Mucosa of gallbladder (tissue), 1 donor: Measurements from ENCODE around the gene PTPRM. TPM values are rescaled to one million over a fixed set of nuclear protein-coding genes. Genes with fewer than 3 reads are reported as not detected.

Source experiments
- DNase-seq: peaks from one replicate; pipeline ENCODE4 v3.0.0-alpha.2; 2020; ENCODE audit warnings: low spot score
- total RNA-seq: library from RNA; stranded (reverse); gene quantifications from one replicate; pipeline ENCODE4 v1.2.1, GENCODE V29; 2021
- donor health status: DM: no; HTN: no; CAD: no.

Gene PTPRM
- total RNA-seq: 61.5 TPM

DNA sequence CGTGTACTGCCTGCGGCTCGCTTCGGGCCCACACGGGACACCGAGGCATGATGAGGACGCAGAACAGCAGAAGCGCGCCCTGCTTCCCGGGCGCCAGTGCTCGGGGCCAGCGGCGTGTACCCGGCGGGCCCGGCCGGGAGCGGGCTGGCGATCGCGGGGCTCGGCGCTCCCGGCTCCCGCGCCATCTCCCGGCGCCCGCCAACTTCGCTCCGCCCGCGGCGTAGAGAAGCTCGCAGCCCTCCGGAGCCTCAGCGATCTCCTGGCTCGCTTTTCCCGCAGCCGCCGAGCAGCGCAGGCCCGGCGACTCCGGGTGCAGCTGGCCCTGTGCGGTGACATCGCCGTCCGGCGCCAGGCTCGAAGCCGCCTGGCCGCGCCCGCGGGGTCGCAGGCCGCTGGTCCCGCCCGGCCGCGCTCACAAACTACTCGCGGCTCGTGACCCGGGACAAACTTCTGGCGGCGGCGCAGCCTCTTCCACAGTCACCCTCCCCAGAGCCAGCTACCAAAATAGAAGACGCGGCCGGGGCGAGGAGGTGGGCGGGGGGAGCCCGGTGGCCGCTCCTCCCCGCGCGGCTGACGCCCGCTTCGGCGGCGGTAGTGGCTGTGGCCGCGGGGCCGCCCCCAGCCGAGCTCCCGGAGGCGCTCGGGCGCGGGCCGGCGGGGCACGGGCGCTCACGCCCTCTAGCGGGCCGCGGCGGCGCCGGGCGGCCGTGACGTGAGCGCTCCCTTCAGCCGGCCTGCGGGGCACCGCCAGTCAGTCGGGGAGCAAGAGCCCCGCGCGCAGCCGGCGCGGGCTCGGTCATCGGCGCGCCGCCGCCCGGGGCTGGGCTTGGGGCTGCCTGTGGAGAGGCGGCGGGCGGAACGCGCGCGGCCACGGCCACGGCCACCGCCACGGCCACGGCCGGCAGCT lies at the start of gene PTPRM:
Gene PTPRM (plus strand): TSS at position 750 of the 907 bp plus-strand sequence. CDS start 503 bp downstream, outside the sequence.
- peak; percentile 86 for DNase-seq

DNA sequence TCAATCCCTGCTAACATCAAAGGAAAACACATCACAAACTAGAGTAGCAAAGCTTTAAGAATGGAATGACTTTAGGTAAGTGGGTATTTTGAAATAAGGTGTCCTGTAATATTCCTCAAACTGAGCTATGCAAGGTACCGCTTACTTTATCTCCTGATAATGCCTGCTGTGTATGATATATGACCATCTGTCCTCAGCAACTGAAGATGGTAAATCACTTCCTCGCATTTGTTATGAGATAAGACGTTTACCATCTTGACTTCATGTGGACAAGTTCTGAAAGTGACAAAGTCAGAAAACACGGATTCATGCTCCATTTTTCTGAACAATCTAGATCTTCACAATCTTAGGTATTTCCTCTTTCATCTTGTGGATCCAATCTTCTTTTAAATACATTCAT lies 49.3 kb upstream of the PTPRM start:
- no peak for DNase-seq

GRCh38 chr18:7520200-7520785 lies 46.8 kb upstream of the PTPRM start:
- no peak for DNase-seq

GRCh38 chr18:7521226-7521856 lies 45.8 kb upstream of the PTPRM start:
- DNase-seq: no peak

DNA sequence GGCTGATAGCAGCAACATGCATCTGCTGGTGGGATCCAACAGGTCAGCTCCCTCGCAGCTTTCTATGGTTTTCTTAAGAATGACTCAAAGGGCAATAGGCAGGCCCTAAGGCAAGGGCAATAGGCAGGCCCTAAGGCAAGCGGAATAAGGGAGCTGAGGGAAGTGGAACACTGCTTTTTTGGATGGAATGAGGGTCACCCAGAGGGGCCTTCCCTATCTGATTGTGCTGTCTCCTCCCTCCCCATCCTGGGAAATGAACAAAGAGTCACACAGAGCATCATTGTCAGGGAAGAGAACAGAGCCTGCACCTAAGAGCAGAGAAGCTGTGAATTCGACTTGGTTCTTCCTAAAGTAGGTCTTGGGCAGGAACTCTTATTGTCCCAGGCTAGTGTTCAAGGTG lies 43.3 kb upstream of the PTPRM start:
- DNase-seq: no peak

GRCh38 chr18:7524786-7525185 lies 42.3 kb upstream of the PTPRM start:
- DNase-seq: no peak

DNA sequence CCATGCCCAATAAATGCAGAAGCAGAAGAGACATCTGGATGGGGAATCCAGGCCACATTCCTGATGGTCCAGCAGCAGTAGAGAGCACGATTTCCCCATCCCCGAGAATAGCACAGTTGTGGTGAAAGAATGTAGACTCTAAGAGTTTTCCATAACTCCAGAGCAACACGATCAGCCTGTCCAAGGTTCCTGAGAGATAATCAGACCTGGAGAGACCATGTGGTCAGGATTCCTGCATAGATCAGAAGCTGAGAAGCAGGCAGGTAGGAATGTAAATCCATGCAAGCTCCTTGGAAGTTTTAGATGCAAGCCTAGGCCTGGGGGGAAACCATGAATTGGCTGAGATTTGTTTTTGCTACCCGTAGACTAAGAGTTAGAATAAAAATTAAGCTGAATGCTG lies 34.2 kb upstream of the PTPRM start:
- DNase-seq: no peak

- no peak for DNase-seq
Observed at GRCh38 chr18:7535436-7536205, 31.5 kb upstream of the PTPRM start.

GRCh38 chr18:7537145-7537544 lies 30.0 kb upstream of the PTPRM start:
- no peak for DNase-seq

- DNase-seq: no peak
Observed at GRCh38 chr18:7541835-7542234, 25.3 kb upstream of the PTPRM start.

- DNase-seq: no peak
Observed at GRCh38 chr18:7544686-7545085, 22.4 kb upstream of the PTPRM start.

- DNase-seq: no peak
Observed at GRCh38 chr18:7545734-7546133, 21.4 kb upstream of the PTPRM start.

- no peak for DNase-seq
Observed at GRCh38 chr18:7548221-7548620, 18.9 kb upstream of the PTPRM start.

- no peak for DNase-seq
Observed at GRCh38 chr18:7548721-7549120, 18.4 kb upstream of the PTPRM start.

DNA sequence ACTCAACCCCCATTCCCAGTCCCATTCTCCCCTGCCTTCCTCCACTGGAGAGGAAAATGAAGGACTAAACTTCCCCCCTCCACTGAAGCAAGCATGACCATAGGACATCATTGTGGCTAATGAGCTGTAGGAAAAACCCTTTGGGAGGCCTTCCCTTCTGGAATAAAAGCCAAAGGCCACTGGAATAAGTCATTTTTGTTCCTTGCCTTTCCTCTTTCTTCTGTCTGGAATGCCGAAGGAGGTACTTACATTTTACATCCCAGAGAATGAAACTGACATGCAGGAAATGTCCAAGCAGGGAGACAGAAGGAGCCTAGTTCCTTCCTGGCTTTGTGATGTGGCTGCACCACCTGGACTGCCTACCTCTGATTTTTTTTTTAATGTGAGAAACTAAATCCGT lies 9.1 kb upstream of the PTPRM start:
- no peak for DNase-seq

DNA sequence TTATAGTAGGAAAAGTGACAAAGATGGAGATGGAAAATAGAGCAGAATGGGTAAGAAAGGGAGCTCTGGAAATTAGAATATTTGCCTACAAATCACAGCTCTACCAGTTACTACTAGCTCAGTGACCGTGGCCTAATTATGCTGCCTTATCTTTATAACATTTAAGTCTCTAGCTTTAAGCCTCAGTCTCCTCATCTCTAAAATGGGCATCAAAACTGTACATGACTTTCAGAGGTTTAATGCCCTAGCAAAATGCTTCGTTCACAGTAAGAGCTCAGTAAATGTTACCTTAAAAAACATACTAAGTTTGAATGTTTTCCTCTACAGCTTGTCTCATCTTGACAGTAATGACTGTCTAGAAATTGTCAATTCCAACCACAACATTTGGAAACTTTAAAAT lies 8.3 kb upstream of the PTPRM start:
- DNase-seq: no peak

GRCh38 chr18:7559709-7560319 lies 7.3 kb upstream of the PTPRM start:
- DNase-seq: no peak

GRCh38 chr18:7561909-7562460 lies 5.1 kb upstream of the PTPRM start:
- DNase-seq: no peak

DNA sequence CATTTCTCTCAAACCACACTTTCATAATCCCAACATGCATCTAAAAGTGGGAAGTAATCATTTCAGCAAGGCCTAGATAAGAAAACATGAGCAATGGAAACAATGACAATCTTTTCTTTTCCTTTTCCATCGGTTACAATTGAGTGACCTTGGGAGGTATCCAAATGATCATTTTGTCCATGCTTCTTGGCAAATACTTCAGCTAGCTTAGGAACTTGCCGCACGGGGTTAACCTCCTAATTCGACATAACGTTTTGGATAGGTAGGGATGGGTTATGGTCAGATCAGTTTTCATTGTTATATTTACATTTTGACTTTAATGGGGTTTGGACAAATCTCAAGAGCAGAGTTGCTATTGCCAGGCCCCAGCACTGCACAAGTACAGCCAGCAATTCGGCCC lies 4.6 kb upstream of the PTPRM start:
- no peak for DNase-seq

GRCh38 chr18:7565677-7566076 lies 1.4 kb upstream of the PTPRM start:
- no peak for DNase-seq

DNA sequence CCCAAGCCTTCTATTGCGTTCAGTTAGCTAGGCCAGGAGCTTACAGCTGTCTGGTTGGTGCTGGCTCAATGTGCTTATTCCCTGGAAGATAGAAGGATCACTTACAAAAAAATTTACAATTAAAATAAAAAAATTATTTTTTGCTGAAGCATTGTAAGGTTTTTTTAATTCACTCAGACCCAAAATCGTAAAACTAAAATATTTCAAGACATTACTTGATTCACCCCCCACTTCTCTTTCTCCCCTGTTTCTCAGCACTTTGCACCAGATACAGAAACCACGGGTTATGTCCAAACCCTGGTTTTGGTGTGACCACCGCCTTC lies 911 bp upstream of the PTPRM start:
- no peak for DNase-seq
